GM23338 (cell line): Measurements from ENCODE around the gene GBE1. TPM values are rescaled to one million over a fixed set of nuclear protein-coding genes. Genes with fewer than 3 reads are reported as not detected.

Experiments used
- ATAC-seq: fragments of 200-7000 bp; cut with Tn5 transposase; 3 replicates; pipeline ENCODE4 v1.9.1; 2020
- DNase-seq: peaks from one replicate; pipeline ENCODE4 v3.0.0-alpha.2; 2015; ENCODE audit warnings: low spot score
- H2AFZ ChIP-seq: fragments of 200-600 bp; sonication (generic); 2 replicates; pipeline ENCODE4 v1.8.0; 2016; ENCODE audit warnings: antibody characterized with exemption, mild to moderate bottlenecking, moderate library complexity
- H3F3A ChIP-seq: fragments of 200-600 bp; sonication (generic); replicated peaks from 2 replicates; pipeline ENCODE4 v1.8.0; 2017; ENCODE audit warnings: antibody characterized with exemption, mixed run types, low read depth
- H3K27ac ChIP-seq: fragments of 200-600 bp; sonication (generic); 2 replicates; pipeline ENCODE4 v1.6.1; 2016; ENCODE audit warnings: low read depth
- H3K27me3 ChIP-seq: fragments of 200-600 bp; sonication (generic); 2 replicates; pipeline ENCODE4 v1.8.0; 2016; ENCODE audit warnings: mild to moderate bottlenecking, mixed run types, moderate library complexity; ENCODE audit not compliant: insufficient read depth
- H3K36me3 ChIP-seq: fragments of 200-600 bp; sonication (generic); 2 replicates; pipeline ENCODE4 v1.8.0; 2016; ENCODE audit warnings: mild to moderate bottlenecking; ENCODE audit not compliant: insufficient read depth
- H3K4me1 ChIP-seq: fragments of 200-600 bp; sonication (generic); 2 replicates; pipeline ENCODE4 v1.8.0; 2016; ENCODE audit warnings: mild to moderate bottlenecking, moderate library complexity; ENCODE audit not compliant: insufficient read depth
- H3K4me2 ChIP-seq: fragments of 200-600 bp; sonication (generic); 2 replicates; pipeline ENCODE4 v1.7.1; 2017; ENCODE audit warnings: mixed run types
- H3K4me3 ChIP-seq: fragments of 200-600 bp; sonication (generic); 2 replicates; pipeline ENCODE4 v1.6.1; 2016; ENCODE audit warnings: mixed run types
- H3K79me2 ChIP-seq: fragments of 200-600 bp; sonication (generic); replicated peaks from 2 replicates; pipeline ENCODE4 v1.8.0; 2017; ENCODE audit warnings: mild to moderate bottlenecking; ENCODE audit not compliant: insufficient read depth
- H3K9me2 ChIP-seq: fragments of 200-600 bp; sonication (generic); 2 replicates; pipeline ENCODE4 v1.8.0; 2017; ENCODE audit not compliant: insufficient read depth
- H4K20me1 ChIP-seq: fragments of 200-600 bp; sonication (generic); replicated peaks from 2 replicates; pipeline ENCODE4 v1.8.0; 2017; ENCODE audit warnings: mild to moderate bottlenecking; ENCODE audit not compliant: insufficient read depth
- H3K27ac Mint-ChIP-seq: 2 replicates; pipeline ENCODE4 v1.8.0; 2020; ENCODE audit warnings: inconsistent platforms, mild to moderate bottlenecking, moderate library complexity, mixed read lengths
- H3K27me3 Mint-ChIP-seq: 3 replicates; pipeline ENCODE4 v1.8.0; 2022; ENCODE audit warnings: low read depth, mild to moderate bottlenecking, moderate library complexity, mixed read lengths, inconsistent platforms; ENCODE audit not compliant: insufficient read depth, poor library complexity
- H3K36me3 Mint-ChIP-seq: 3 replicates; pipeline ENCODE4 v1.8.0; 2021; ENCODE audit warnings: low read depth, mild to moderate bottlenecking, inconsistent platforms, moderate library complexity, mixed read lengths
- H3K4me1 Mint-ChIP-seq: 3 replicates; pipeline ENCODE4 v1.8.0; 2020; ENCODE audit warnings: mild to moderate bottlenecking, inconsistent platforms, mixed read lengths
- H3K4me3 Mint-ChIP-seq: 3 replicates; pipeline ENCODE4 v1.8.0; 2021; ENCODE audit warnings: moderate library complexity, mild to moderate bottlenecking, inconsistent platforms, mixed read lengths
- H3K9me3 Mint-ChIP-seq: 3 replicates; pipeline ENCODE4 v1.8.0; 2020; ENCODE audit warnings: moderate library complexity, mild to moderate bottlenecking, inconsistent platforms, mixed read lengths
- CREB1 ChIP-seq: fragments of 250-450 bp; sonication (Bioruptor Pico); IDR thresholded peaks from 2 replicates; pipeline ENCODE4 v1.5.0; 2020; ENCODE audit warnings: low read depth, mild to moderate bottlenecking, moderate library complexity
- CTCF ChIP-seq, 2 experiments: fragments of 200-600 bp in 1 of 2; sonication (generic) in 1 of 2; conservative IDR thresholded peaks; 2 replicates each; pipeline versions ENCODE4 v1.5.1 to v1.6.1; 2016 to 2017; ENCODE audit warnings: antibody characterized with exemption in 2 of 2, low read depth in 2 of 2, mild to moderate bottlenecking in 2 of 2, moderate library complexity in 1 of 2
- ETS1 ChIP-seq: IDR thresholded peaks from 2 replicates; pipeline ENCODE4 v1.6.1; 2016; ENCODE audit warnings: antibody characterized with exemption
- EZH2 ChIP-seq: fragments of 200-600 bp; sonication (generic); IDR thresholded peaks from one replicate; pipeline ENCODE4 v1.8.0; 2017; ENCODE audit warnings: antibody characterized with exemption, mild to moderate bottlenecking, low read depth; ENCODE audit not compliant: unreplicated experiment
- EZH2phosphoT487 ChIP-seq: fragments of 200-600 bp; sonication (generic); IDR thresholded peaks from one replicate; pipeline ENCODE4 v1.8.1; 2018; ENCODE audit warnings: antibody characterized with exemption; ENCODE audit not compliant: unreplicated experiment
- JUNB ChIP-seq: IDR thresholded peaks from one replicate; pipeline ENCODE4 v1.6.1; 2016; ENCODE audit warnings: antibody characterized with exemption; ENCODE audit not compliant: unreplicated experiment
- NANOG ChIP-seq: IDR thresholded peaks from 2 replicates; pipeline ENCODE4 v1.6.1; 2016; ENCODE audit warnings: antibody characterized with exemption, borderline replicate concordance
- POLR2AphosphoS5 ChIP-seq: IDR thresholded peaks from 2 replicates; pipeline ENCODE4 v1.6.1; 2016; ENCODE audit warnings: antibody characterized with exemption, low read depth
- REST ChIP-seq: IDR thresholded peaks from one replicate; pipeline ENCODE4 v1.6.1; 2018; ENCODE audit warnings: antibody characterized with exemption; ENCODE audit not compliant: unreplicated experiment
- STAT1 ChIP-seq: IDR thresholded peaks from one replicate; pipeline ENCODE4 v1.6.1; 2016; ENCODE audit warnings: antibody characterized with exemption; ENCODE audit not compliant: unreplicated experiment
- ZNF114 ChIP-seq: fragments of 250-450 bp; sonication (Bioruptor Pico); IDR thresholded peaks from 2 replicates; pipeline ENCODE4 v1.5.0; 2020; ENCODE audit warnings: mild to moderate bottlenecking, moderate library complexity
- ZNF331 ChIP-seq: fragments of 250-450 bp; sonication (Bioruptor Pico); IDR thresholded peaks from 2 replicates; pipeline ENCODE4 v1.5.0; 2020; ENCODE audit warnings: low read depth, mild to moderate bottlenecking, moderate library complexity
- ZNF462 ChIP-seq: fragments of 250-450 bp; sonication (Bioruptor Pico); IDR thresholded peaks from 2 replicates; pipeline ENCODE4 v1.5.0; 2020; ENCODE audit warnings: mild to moderate bottlenecking, moderate library complexity
- polyA plus RNA-seq: library from polyadenylated mRNA; unstranded; fragments of >200 nt; fragmentation: Nextera tagmentation; extraction: Ambion mirVana; gene quantifications from 2 replicates; pipeline ENCODE4 v1.2.1, GENCODE V29; 2016
- total RNA-seq: library from RNA; depleted of rRNA; stranded (reverse); fragments of >200 nt; shearing (Covaris generic); gene quantifications from 2 replicates; pipeline ENCODE4 v1.2.3, GENCODE V29; 2014

GBE1 gene
- total and polyA plus RNA-seq, 2 experiments from 2014 or later: 6.4 to 12.2 TPM

GRCh38 chr3:81696090-81696489 lies 65.4 kb downstream of the GBE1 start:
- Mint-ChIP-seq H3K27ac (no peak overlapping the region), H3K36me3 (no peaks in the 10 kb centered on the region), H3K9me3 (no peaks in the 10 kb centered on the region), H3K27me3 (no peaks in the 10 kb centered on the region), H3K4me1 (no peaks in the 10 kb centered on the region), H3K4me3 (no peak overlapping the region)
- Histone ChIP-seq H3K4me2 (no peak overlapping the region), H3K4me3 (no peak overlapping the region), H3K79me2 (no peaks in the 10 kb centered on the region), H3K36me3 (no peaks in the 10 kb centered on the region), H3F3A (no peaks in the 10 kb centered on the region), H2AFZ (no peak overlapping the region), H4K20me1 (no peaks in the 10 kb centered on the region), H3K9me2 (no peaks in the 10 kb centered on the region), H3K27me3 (no peaks in the 10 kb centered on the region), H3K27ac (no peak overlapping the region), H3K4me1 (no peaks in the 10 kb centered on the region)
- TF ChIP-seq NANOG: no peak
- no peak for TF ChIP-seq STAT1
- no peak for TF ChIP-seq ZNF331
- no peak for TF ChIP-seq POLR2AphosphoS5
- no peak for TF ChIP-seq EZH2phosphoT487
- TF ChIP-seq EZH2: no peak
- no peak for TF ChIP-seq ZNF114 (CRISPR knock-in tag)
- no peak for TF ChIP-seq ZNF462 (CRISPR knock-in tag)
- no peak for TF ChIP-seq ETS1
- TF ChIP-seq JUNB: no peak
- no peak for TF ChIP-seq CREB1 (CRISPR knock-in tag)
- TF ChIP-seq REST: no peak
- no peak for TF ChIP-seq CTCF (conservative IDR thresholded peaks at IDR 0.05; ENCODE audit: low read depth in 2 of 2)
- ATAC-seq (no peak), DNase-seq (no peak)
